Astrocyte of the spinal cord (primary cell): ENCODE data around the gene BCAM.

ENCODE experiments used
- DNase-seq: peaks from one replicate; pipeline ENCODE4 v3.0.0; 2011; ENCODE audit warnings: low read depth, low spot score
- H3K4me3 ChIP-seq: 2 replicates; pipeline ENCODE4 v1.5.1; 2011; ENCODE audit warnings: low read depth, mild to moderate bottlenecking, low read length, moderate library complexity
- CTCF ChIP-seq: IDR thresholded peaks from 2 replicates; pipeline ENCODE4 v1.5.1; 2012; ENCODE audit warnings: low read depth, mild to moderate bottlenecking, low read length, inconsistent platforms
- in situ Hi-C: cut with HindIII; loops from 2 replicates; pipeline ENCODE4 v1.10.0; 2017; ENCODE audit warnings: low sequenced_read_pairs

Gene BCAM

GRCh38 chr19:44782729-44783128 lies 26.2 kb upstream of the BCAM start:
- no peak overlapping the region for H3K4me3 ChIP-seq
- no peak for DNase-seq
- in situ Hi-C loops = no loop called here
- no peak for TF ChIP-seq CTCF

GRCh38 chr19:44783545-44783944 lies 25.4 kb upstream of the BCAM start:
- no peak for TF ChIP-seq CTCF
- no peak overlapping the region for H3K4me3 ChIP-seq
- in situ Hi-C loops = no loop called here
- no peak for DNase-seq

GRCh38 chr19:44785271-44785670 lies 23.6 kb upstream of the BCAM start:
- no peak overlapping the region for H3K4me3 ChIP-seq
- in situ Hi-C loops = no loop called here
- TF ChIP-seq CTCF = no peak
- DNase-seq = no peak

GRCh38 chr19:44785993-44786392 lies 22.9 kb upstream of the BCAM start:
- TF ChIP-seq CTCF = no peak
- in situ Hi-C loops = no loop called here
- no peak for DNase-seq
- no peak overlapping the region for H3K4me3 ChIP-seq

GRCh38 chr19:44788971-44789370 lies 19.9 kb upstream of the BCAM start:
- TF ChIP-seq CTCF = no peak
- H3K4me3 ChIP-seq = no peak overlapping the region
- in situ Hi-C loops = no loop called here
- DNase-seq = no peak

- no peak overlapping the region for H3K4me3 ChIP-seq
- no peak for DNase-seq
- TF ChIP-seq CTCF = no peak
- in situ Hi-C loops = no loop called here
Observed at GRCh38 chr19:44789943-44790483, 18.9 kb upstream of the BCAM start.

- H3K4me3 ChIP-seq = no peak overlapping the region
- no peak for DNase-seq
- in situ Hi-C loops = no loop called here
- no peak for TF ChIP-seq CTCF
Observed at GRCh38 chr19:44792281-44792680, 16.6 kb upstream of the BCAM start.
